Stomach (tissue), 4 donors: ENCODE results near the gene PAPSS1.

Experiments
- EP300 ChIP-seq: sonication (generic); formaldehyde crosslinking; IDR thresholded peaks from one replicate; pipeline ENCODE4 v1.6.1; 2017; ENCODE audit warnings: antibody characterized with exemption
- POLR2A ChIP-seq, 4 donors: fragments of 450-650 bp; IDR thresholded peaks; one replicate each; pipeline ENCODE4 v1.6.1; 2016; ENCODE audit warnings: antibody characterized with exemption in 4 of 4, control low read depth in 2 of 4, mild to moderate bottlenecking in 1 of 4, moderate library complexity in 1 of 4
- POLR2AphosphoS5 ChIP-seq, 3 donors: sonication (generic); formaldehyde crosslinking; IDR thresholded peaks; one replicate each; pipeline ENCODE4 v1.6.1; 2016; ENCODE audit warnings: antibody characterized with exemption in 3 of 3
- TF ChIP-seq, protein P1 (sequence below), 7 experiments: fragments of 450-650 bp in 4 of 7; fragments of 200-600 bp in 3 of 7; sonication (generic) in 3 of 7; IDR thresholded peaks; one replicate each; pipeline ENCODE4 v1.5.1; 2016 to 2019; ENCODE audit warnings: antibody characterized with exemption in 7 of 7, control low read depth in 2 of 7, mild to moderate bottlenecking in 1 of 7

DNA sequence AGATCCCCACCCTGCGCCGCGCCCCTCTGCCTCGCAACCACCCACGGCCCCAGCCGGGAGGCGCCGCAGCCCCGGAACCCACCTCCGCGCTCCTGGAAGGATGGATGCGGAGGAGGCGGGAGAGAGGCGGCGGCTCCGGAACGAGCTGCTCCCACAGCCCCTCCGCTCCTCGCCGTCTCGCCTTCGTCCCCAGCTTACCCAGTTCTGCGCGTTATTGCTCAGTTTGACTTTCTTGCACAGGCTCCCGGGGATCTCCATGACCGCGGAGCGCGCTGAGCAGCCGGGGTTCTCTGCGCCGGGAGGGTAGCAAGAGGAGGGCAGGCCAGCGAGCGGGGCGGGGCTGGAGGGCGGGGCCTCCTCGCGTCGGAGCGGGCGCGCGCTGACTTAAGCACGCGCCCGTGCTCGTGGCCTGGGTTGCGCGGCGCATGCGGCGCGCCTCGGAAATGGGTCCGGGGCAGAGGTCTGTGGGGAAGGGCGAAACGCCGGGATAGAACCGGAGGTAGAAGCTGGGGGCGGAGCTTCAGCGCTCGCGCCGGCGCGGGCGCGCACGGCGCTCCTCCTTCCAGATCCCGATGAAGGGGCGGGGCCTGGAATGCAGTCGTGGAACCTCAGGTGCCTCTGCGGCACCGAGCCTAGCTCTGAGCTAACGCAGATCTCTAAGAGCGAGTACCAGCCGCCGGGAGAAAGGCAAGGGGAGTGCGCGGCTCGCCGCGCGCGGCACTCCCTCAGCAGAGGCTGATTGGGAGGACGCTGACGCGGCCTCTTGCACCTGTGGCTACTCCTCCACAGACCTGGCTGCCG lies at the start of gene PAPSS1:
- TF ChIP-seq POLR2A (IDR thresholded peaks at IDR 0.05) (peak in 2 of 4 donors; percentile 63 to 82), EP300 (no peak), POLR2AphosphoS5 (IDR thresholded peaks at IDR 0.05) (peak; percentile 46 to 83 (median 70))
- TF ChIP-seq, protein P1, sequence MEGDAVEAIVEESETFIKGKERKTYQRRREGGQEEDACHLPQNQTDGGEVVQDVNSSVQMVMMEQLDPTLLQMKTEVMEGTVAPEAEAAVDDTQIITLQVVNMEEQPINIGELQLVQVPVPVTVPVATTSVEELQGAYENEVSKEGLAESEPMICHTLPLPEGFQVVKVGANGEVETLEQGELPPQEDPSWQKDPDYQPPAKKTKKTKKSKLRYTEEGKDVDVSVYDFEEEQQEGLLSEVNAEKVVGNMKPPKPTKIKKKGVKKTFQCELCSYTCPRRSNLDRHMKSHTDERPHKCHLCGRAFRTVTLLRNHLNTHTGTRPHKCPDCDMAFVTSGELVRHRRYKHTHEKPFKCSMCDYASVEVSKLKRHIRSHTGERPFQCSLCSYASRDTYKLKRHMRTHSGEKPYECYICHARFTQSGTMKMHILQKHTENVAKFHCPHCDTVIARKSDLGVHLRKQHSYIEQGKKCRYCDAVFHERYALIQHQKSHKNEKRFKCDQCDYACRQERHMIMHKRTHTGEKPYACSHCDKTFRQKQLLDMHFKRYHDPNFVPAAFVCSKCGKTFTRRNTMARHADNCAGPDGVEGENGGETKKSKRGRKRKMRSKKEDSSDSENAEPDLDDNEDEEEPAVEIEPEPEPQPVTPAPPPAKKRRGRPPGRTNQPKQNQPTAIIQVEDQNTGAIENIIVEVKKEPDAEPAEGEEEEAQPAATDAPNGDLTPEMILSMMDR (IDR thresholded peaks at IDR 0.05): no peak
